GM15510 (cell line): ENCODE results near the gene GSTA3.

Experiments used
- POLR2A ChIP-seq: IDR thresholded peaks from 3 replicates; pipeline ENCODE4 v1.6.1; 2011; ENCODE audit warnings: borderline replicate concordance; ENCODE audit not compliant: insufficient read length; ENCODE audit errors: extremely low read depth

The GSTA3 gene

GRCh38 chr6:52921743-52922142 is 12.2 kb upstream of the GSTA3 start:
- no peak for TF ChIP-seq POLR2A

- no peak for TF ChIP-seq POLR2A
Observed at GRCh38 chr6:52914516-52914915, 5.0 kb upstream of the GSTA3 start.

GRCh38 chr6:52910091-52910490 is 593 bp upstream of the GSTA3 start:
- TF ChIP-seq POLR2A = no peak

- TF ChIP-seq POLR2A = no peak
Observed at GRCh38 chr6:52909131-52909530, 367 bp downstream of the GSTA3 start.

- no peak for TF ChIP-seq POLR2A
Observed at GRCh38 chr6:52908526-52908925, 972 bp downstream of the GSTA3 start.

- TF ChIP-seq POLR2A = no peak
Observed at GRCh38 chr6:52904562-52905279, 4.8 kb downstream of the GSTA3 start.

GRCh38 chr6:52900536-52900935 is 9.0 kb downstream of the GSTA3 start:
- no peak for TF ChIP-seq POLR2A

GRCh38 chr6:52894285-52894684 is 15.2 kb downstream of the GSTA3 start:
- no peak for TF ChIP-seq POLR2A

GRCh38 chr6:52893803-52894202 is 15.7 kb downstream of the GSTA3 start:
- TF ChIP-seq POLR2A = no peak

- TF ChIP-seq POLR2A = no peak
Observed at GRCh38 chr6:52893221-52893620, 16.3 kb downstream of the GSTA3 start.

- no peak for TF ChIP-seq POLR2A
Observed at GRCh38 chr6:52890018-52890417, 19.5 kb downstream of the GSTA3 start.

- no peak for TF ChIP-seq POLR2A
Observed at GRCh38 chr6:52887910-52888524, 21.5 kb downstream of the GSTA3 start.

GRCh38 chr6:52881996-52882841 is 27.3 kb downstream of the GSTA3 start:
- no peak for TF ChIP-seq POLR2A

GRCh38 chr6:52881662-52881995 is 27.9 kb downstream of the GSTA3 start:
- TF ChIP-seq POLR2A = no peak

GRCh38 chr6:52877786-52878185 is 31.7 kb downstream of the GSTA3 start:
- TF ChIP-seq POLR2A = no peak
